GM12874 (cell line): ENCODE results near the gene PSPN.

Experiments
- TF ChIP-seq, protein P1 (sequence below): IDR thresholded peaks from 2 replicates; pipeline ENCODE4 v1.5.1; 2011; ENCODE audit warnings: low read depth, mild to moderate bottlenecking, control low read depth, low read length, moderate library complexity; ENCODE audit not compliant: insufficient read depth

PSPN gene

GRCh38 chr19:6373813-6374108, 2.0 kb downstream of the PSPN start:
- TF ChIP-seq, protein P1, sequence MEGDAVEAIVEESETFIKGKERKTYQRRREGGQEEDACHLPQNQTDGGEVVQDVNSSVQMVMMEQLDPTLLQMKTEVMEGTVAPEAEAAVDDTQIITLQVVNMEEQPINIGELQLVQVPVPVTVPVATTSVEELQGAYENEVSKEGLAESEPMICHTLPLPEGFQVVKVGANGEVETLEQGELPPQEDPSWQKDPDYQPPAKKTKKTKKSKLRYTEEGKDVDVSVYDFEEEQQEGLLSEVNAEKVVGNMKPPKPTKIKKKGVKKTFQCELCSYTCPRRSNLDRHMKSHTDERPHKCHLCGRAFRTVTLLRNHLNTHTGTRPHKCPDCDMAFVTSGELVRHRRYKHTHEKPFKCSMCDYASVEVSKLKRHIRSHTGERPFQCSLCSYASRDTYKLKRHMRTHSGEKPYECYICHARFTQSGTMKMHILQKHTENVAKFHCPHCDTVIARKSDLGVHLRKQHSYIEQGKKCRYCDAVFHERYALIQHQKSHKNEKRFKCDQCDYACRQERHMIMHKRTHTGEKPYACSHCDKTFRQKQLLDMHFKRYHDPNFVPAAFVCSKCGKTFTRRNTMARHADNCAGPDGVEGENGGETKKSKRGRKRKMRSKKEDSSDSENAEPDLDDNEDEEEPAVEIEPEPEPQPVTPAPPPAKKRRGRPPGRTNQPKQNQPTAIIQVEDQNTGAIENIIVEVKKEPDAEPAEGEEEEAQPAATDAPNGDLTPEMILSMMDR: no peak

- TF ChIP-seq, protein P1: no peak
These were observed 2.5 kb downstream of the PSPN start for GRCh38 chr19:6373096-6373812.

DNA sequence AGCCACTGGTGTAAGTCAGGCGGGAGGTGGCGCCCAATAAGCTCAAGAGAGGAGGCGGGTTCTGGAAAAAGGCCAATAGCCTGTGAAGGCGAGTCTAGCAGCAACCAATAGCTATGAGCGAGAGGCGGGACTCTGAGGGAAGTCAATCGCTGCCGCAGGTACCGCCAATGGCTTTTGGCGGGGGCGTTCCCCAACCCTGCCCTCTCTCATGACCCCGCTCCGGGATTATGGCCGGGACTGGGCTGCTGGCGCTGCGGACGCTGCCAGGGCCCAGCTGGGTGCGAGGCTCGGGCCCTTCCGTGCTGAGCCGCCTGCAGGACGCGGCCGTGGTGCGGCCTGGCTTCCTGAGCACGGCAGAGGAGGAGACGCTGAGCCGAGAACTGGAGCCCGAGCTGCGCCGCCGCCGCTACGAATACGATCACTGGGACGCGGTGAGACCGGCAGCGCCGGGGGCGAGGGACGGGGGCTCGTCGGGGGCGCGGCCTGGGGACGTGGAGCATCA, 3.1 kb downstream of the PSPN start, which contains the start of gene ALKBH7:
Gene ALKBH7, plus strand, starts transcription at position 201 of the 502 bp plus-strand sequence. Its CDS starts 27 bp downstream, at position 228.
- TF ChIP-seq, protein P1: no peak

DNA sequence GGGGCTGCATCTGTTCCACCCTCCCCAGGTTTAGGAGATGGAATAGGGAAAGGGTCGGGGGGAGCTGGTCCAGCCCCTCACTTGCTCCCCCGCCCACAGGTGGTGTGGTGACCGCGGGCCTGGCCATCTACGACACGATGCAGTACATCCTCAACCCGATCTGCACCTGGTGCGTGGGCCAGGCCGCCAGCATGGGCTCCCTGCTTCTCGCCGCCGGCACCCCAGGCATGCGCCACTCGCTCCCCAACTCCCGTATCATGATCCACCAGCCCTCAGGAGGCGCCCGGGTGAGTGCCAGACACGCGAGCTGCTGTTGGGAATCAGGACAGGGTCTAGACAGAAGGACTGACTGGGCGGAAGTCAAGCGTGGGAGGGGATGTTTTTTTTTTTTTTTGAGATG, 11.4 kb downstream of the PSPN start:
- TF ChIP-seq, protein P1: no peak

GRCh38 chr19:6362351-6362801, 13.4 kb downstream of the PSPN start:
- TF ChIP-seq, protein P1: no peak

DNA sequence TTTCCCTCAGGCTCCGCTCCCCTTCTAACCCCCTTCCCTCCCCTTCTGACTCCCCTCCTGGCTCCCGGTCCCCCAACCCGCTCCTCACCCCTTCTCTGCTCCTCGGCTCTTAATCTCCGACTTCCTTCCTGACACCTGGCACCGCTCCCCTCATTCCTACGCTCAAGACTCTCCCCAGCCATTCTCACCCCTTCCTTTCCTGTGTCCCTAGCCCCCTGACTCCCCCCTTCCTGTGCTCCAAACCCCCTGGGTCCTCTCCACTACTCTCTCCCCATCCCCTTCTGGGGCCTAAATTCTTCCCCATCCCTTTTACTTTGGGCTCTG, 13.7 kb downstream of the PSPN start:
- TF ChIP-seq, protein P1: no peak

- TF ChIP-seq, protein P1: no peak
These were observed 16.0 kb downstream of the PSPN start for GRCh38 chr19:6359568-6360341.
